CD4-positive, alpha-beta T cell treated with Interferon alpha-2 for 1 hour (primary cell): ENCODE results near the gene TBC1D8.
A peak's percentile ranks its signal among the peaks of the same experiment; 100 is the strongest.
"Not testable (repeated sequence)": the region's sequence is repeated elsewhere in the genome, so short reads cannot be mapped to it uniquely, and the experiment has no call there.

Experiments used
- DNase-seq, 2 donors: peaks; one replicate each; pipeline ENCODE4 v3.0.0-alpha.2; 2020 to 2022

TBC1D8 gene

GRCh38 chr2:101151146-101151858, at the start of gene TBC1D8:
TSS of gene TBC1D8 (minus strand) at chr2:101151382. CDS start at chr2:101151253, 129 bp downstream.
- peak; percentile 62 to 70 for DNase-seq

GRCh38 chr2:101200676-101201075, 49.5 kb upstream of the TBC1D8 start:
- DNase-seq, result no peak

- no peak for DNase-seq
Observed at GRCh38 chr2:101199251-101199791, 48.1 kb upstream of the TBC1D8 start.

GRCh38 chr2:101197814-101198213, 46.6 kb upstream of the TBC1D8 start:
- DNase-seq, result no peak

- DNase-seq, result peak in 1 of 2 donors; percentile 21
Observed at GRCh38 chr2:101197215-101197745, 46.1 kb upstream of the TBC1D8 start.

GRCh38 chr2:101195871-101196661, 44.9 kb upstream of the TBC1D8 start:
- no peak for DNase-seq

GRCh38 chr2:101193033-101193626, 41.9 kb upstream of the TBC1D8 start:
- DNase-seq, result no peak

- no peak for DNase-seq
Observed at GRCh38 chr2:101190747-101191516, 39.8 kb upstream of the TBC1D8 start.

- no peak for DNase-seq
Observed at GRCh38 chr2:101188683-101189405, 37.7 kb upstream of the TBC1D8 start.

- DNase-seq, result no peak
Observed at GRCh38 chr2:101187131-101187530, 35.9 kb upstream of the TBC1D8 start.

GRCh38 chr2:101185656-101186055, 34.5 kb upstream of the TBC1D8 start:
- DNase-seq, result no peak

GRCh38 chr2:101185085-101185484, 33.9 kb upstream of the TBC1D8 start:
- no peak for DNase-seq

GRCh38 chr2:101179982-101180381, 28.8 kb upstream of the TBC1D8 start:
- DNase-seq, result peak; percentile 9 to 37

GRCh38 chr2:101176803-101177202, 25.6 kb upstream of the TBC1D8 start:
- no peak for DNase-seq

- DNase-seq, result no peak
Observed at GRCh38 chr2:101175991-101176390, 24.8 kb upstream of the TBC1D8 start.

- peak; percentile 20 to 66 for DNase-seq
Observed at GRCh38 chr2:101173707-101174295, 22.6 kb upstream of the TBC1D8 start.

GRCh38 chr2:101169822-101170221, 18.6 kb upstream of the TBC1D8 start:
- DNase-seq, result not testable (repeated sequence)

GRCh38 chr2:101168706-101169105, 17.5 kb upstream of the TBC1D8 start:
- no peak for DNase-seq

- not testable (repeated sequence) for DNase-seq
Observed at GRCh38 chr2:101167532-101167931, 16.4 kb upstream of the TBC1D8 start.

- no peak for DNase-seq
Observed at GRCh38 chr2:101164021-101164420, 12.8 kb upstream of the TBC1D8 start.
